Islet precursor cell (in vitro differentiated cells): ENCODE results near the gene PLIN3.
A peak's percentile ranks its signal among the peaks of the same experiment; 100 is the strongest.
"Not testable (repeated sequence)": the region's sequence is repeated elsewhere in the genome, so short reads cannot be mapped to it uniquely, and the experiment has no call there.

Source experiments
- DNase-seq: peaks from one replicate; pipeline ENCODE4 v3.0.0-alpha.2; 2018

Gene PLIN3, protein sequence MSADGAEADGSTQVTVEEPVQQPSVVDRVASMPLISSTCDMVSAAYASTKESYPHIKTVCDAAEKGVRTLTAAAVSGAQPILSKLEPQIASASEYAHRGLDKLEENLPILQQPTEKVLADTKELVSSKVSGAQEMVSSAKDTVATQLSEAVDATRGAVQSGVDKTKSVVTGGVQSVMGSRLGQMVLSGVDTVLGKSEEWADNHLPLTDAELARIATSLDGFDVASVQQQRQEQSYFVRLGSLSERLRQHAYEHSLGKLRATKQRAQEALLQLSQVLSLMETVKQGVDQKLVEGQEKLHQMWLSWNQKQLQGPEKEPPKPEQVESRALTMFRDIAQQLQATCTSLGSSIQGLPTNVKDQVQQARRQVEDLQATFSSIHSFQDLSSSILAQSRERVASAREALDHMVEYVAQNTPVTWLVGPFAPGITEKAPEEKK

DNA sequence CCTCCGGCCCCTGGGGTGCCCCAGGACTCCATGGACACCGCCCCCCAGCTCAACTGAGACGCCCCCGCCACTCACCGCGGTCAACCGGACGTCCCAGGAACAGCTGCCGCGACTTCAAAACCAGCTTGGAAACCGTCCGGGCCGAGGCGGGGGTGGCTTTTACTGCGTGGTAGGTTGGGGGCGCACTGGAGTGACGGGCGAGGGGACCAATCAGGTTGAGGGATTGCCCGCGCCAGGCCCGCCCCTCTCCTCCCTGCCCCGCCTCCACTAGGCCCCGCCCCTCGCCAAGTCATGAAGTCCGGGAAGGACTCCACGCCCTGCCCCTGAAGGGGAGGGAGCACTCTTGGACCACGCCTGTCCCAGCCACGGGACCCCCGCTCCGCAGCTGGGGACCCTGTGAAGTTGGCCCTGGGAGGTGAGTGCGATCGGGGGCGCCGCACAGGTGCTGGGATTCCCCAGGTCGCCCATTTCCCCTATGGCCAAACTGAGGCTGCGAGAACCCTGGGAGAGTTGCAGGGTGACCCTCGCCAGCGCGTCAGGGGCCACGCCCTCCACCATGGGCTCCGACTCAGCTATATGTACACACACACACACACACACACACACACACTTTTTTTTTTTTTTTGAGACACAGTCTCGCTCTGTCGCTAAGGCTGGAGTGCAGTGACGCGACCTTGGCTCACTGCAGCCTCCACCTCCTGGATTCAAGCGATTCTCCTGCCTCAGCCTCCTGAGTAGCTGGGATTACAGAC, at the start of gene PLIN3:
PLIN3 (minus strand) TSS at position 134 of the 752 bp plus-strand sequence. CDS start 6,273 bp downstream, outside the sequence.
- peak; percentile 98 for DNase-seq

DNA sequence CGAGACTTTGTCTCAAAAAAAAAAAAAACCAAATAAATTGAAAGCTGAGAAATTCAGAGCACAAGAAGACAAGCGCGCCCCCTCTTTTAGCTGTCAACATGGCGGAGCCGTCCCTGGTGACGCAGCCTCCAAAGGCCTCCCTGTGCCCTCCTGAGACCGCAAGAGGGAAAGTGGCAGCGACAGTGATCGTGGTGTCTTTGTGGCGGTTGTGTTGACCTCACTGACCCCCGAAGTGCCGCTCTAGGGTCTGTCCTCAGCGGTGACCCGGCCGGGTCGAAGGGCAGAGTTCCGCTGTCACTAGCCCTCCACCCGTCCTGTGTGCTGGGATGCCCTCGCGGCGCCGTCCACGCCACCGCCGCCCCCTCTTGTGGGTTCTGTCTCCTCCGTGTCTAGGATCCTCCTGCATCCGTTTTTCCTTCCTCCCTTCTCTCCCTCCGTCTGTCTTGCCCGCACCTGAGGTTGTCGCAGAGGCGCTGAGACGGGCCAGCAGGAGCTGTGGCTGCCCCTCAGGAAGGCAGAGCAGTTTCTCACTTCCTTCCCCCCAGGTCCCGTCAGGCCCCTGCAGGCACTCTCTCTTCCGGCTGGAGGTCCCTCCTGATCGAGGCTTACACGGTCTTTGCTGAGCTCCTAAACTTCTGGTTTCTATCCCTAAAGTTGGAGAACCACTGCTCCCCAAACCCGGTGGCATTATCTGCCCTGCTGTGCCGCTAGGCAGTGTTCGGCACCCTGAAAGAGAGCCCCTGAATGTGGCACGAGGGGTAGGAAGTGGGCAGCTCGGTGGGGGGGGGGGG, 49.0 kb upstream of the PLIN3 start:
- no peak for DNase-seq

GRCh38 chr19:4914736-4915501, 47.5 kb upstream of the PLIN3 start:
- peak; percentile 88 for DNase-seq

DNA sequence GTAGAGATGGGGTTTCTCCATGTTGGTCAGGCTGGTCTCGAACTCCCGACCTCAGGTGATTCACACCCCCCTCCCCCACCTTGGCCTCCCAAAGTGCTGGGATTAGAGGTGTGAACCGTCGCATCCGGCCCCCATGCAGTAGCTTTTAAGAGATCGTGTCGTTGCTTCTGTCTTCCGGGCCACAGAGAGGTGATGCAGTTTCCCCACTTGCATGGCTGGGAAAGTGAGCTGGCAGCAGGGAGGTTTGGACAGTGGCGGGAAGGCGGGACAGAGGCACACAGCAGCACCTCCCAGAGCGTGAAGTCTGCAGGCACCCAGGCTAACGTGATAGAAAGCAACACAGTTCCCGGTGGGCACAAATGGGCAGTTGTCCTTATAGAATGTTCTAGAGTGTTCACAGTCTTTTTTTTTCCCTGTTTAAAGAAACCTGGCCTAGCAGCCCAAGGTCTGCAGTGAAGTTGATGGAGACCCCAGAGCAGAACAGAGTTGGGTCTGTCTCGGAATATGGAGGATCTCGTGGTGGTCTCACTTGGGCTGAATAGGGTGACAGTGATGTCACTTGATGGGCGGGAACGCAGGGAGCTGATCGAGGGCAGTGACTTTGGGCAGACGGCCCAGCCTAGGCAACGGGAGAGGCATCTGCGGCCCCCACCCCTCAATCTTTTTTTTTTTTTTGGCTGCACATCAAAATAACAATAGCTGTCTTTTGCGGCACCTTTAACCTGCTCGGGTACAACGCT, 46.7 kb upstream of the PLIN3 start:
- no peak for DNase-seq

DNA sequence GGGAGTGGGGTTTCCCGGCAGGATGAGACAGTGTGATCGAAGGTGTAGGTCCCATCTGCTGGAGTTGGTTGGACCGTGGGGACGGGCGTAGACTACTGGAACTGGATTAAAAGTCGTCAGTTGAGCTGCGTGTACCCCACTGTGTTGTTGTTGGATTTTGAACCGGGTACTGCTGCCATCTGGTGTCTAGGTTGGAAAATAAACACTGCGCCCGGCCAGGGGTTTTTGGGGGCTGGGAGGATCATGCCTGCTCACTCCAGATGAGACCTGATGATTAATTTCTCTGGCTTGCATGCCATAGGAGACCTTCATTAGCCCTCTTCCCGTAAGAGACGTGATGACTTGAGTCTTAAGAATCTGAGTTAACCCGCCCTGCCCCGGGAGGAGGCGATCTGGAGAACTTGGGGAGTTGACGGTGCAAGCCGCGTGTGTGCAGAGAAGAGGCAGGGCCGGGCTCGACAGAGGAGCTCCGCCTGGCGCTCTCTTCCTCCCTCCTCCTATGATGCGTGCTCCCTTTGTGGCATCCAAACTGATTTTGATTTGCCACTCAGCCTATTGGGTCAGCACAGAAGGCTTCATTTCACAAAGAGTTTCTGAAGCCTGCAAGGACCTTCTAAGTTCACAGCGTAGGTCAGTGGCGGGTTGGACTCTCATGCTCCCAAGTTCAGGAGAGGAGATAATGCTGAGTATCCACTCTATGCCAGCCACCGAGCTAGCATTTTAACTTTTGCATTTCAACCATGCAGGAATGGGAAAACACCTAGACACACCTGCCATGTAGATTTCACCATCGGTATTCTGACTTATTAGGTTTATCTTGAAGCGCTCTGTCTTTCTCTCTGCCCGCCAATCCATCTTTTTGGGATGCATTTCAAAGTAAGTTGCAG, 44.6 kb upstream of the PLIN3 start:
- DNase-seq = peak; percentile 92

DNA sequence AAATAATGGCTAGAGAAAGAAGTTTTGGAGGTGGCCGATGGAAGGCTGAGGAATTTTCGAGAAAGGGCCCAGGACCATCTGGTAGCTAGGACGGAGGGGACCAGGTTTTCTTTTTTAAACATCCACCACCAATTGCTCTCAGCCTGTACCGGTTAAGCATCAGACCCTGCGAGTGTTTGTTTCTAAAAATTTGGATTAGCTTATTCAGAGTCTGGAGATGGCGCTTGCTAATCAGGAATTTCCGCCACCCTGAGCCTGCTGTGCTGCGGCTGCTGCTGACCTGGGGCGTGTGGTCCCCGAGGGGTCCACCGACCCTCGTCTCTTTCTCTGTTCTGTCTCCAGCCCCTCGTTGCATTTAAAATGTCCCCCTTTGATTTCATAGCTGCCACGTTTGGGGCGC, 43.8 kb upstream of the PLIN3 start:
- DNase-seq = no peak

GRCh38 chr19:4910594-4911281, 43.3 kb upstream of the PLIN3 start:
- peak; percentile 67 for DNase-seq

GRCh38 chr19:4909897-4910593, 42.6 kb upstream of the PLIN3 start:
- DNase-seq = peak; percentile 90

DNA sequence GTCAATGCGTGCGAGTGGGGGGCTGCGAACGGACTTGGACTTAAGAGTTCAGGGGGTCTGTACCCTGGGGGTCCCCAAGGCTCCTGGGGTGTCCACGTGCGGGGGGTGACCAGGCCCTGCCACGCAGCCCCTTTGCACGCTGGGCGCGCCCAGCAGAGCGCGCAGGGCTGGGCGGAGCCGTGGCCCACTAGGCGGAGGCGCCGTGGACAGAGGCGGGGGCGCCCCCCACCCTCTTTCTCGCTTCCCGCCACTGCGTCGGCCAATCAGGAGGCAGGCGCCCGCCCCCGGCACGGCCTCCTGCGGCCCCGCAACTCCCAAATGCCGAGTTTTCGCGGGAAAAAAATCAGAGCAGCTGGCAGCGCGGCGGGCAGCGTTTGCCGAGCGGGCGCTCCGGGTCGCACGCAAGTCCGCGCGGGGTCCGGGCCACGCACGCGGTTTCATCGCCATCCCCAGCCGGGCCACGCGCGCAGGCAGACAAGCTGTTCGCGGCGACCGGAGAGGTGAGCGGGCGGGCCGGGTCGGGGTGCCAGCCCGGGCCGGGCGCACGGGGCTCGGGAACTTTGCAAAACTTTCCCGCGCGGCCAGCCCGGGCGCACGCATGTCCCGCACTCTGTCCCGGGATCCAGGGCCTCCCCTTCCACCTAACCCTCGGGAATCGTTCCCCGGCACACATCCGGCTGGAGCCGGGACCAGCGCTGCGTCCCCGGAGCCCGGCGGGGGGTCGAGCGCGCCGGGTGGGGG, 41.9 kb upstream of the PLIN3 start, which contains the start of gene UHRF1:
UHRF1 (plus strand) TSS at position 346 of the 741 bp plus-strand sequence. CDS start 1,385 bp downstream, outside the sequence.
- DNase-seq = peak; percentile 62

DNA sequence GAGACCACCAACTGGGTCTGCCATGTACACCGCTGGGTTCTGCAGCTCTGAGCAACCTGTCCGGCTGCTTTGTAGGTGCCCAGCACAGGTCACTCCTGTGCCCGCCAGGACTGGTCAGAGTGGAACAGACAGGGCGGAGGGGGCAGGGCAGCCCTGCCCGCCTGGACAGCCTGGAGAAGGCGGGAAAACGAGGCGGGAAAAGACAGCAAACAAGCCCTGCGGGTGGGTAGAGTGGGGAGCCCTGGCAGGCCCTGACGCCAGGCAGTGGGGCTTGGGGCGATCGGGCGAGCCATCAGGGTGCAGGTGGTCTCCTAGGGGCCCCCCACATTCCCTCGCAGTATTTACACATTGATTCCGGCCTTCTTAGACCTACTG, 41.3 kb upstream of the PLIN3 start:
- DNase-seq = no peak

GRCh38 chr19:4908360-4908759, 40.9 kb upstream of the PLIN3 start:
- no peak for DNase-seq

DNA sequence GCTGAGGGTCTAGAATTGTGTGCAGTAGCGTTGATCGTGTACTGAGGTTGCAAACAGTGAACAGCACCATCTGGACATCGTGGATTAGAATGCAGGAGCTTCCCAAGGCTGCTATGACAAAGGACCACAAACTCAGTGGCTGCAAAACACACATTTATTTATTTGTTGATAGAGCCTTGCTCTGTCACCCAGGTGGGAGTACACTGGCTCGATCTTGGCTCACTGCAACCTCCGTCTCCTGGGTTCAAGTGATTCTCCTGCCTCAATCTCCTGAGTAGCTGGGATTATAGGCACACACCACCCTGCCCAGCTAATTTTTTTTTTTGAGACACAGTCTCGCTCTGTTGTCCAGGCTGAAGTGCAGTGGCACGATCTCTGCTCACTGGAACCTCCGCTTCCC, 39.5 kb upstream of the PLIN3 start:
- no peak for DNase-seq

GRCh38 chr19:4904481-4904880, 37.0 kb upstream of the PLIN3 start:
- no peak for DNase-seq

GRCh38 chr19:4902796-4903195, 35.3 kb upstream of the PLIN3 start, which contains the start of gene ARRDC5:
ARRDC5 (minus strand) TSS chr19:4902896; CDS start chr19:4902825, 71 bp downstream.
- DNase-seq = no peak

- DNase-seq = not testable (repeated sequence)
These were observed 33.4 kb upstream of the PLIN3 start for GRCh38 chr19:4900879-4901278.

GRCh38 chr19:4897146-4897545, 29.7 kb upstream of the PLIN3 start:
- DNase-seq = no peak

- no peak for DNase-seq
These were observed 28.9 kb upstream of the PLIN3 start for GRCh38 chr19:4896372-4896771.

DNA sequence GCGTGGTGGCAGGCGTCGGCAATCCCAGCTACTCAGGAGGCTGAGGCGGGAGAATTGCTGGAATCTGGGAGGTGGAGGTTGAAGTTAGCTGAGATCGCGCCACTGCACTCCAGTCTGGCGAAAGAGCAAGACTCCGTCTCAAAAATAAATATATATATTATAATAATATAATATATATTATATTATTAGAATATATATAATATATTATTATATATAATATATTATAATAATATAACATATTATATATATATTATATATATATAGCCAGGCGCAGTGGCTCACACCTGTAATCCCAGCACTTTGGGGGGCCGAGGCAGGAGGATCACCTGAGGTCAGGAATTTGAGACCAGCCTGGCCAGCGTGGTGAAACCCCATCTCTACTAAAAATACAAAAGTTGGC, 25.5 kb upstream of the PLIN3 start:
- DNase-seq = not testable (repeated sequence)
